Tibial nerve (tissue), 4 donors: ENCODE data around the gene FAM181A. TPM values are rescaled to one million over a fixed set of nuclear protein-coding genes. Genes with fewer than 3 reads are reported as not detected.
A peak's percentile ranks its signal among the peaks of the same experiment; 100 is the strongest.

Source experiments
- DNase-seq, 2 donors: peaks; one replicate each; pipeline ENCODE4 v3.0.0-alpha.2; 2019; ENCODE audit warnings: low spot score in 2 of 2
- H3K27ac ChIP-seq, 4 donors: fragments of 200-600 bp; sonication (generic) in 3 of 4; one replicate each; pipeline ENCODE4 v1.5.1; 2017 to 2019; ENCODE audit warnings: mild to moderate bottlenecking in 1 of 4
- H3K27me3 ChIP-seq, 2 donors: fragments of 200-600 bp; sonication (generic) in 1 of 2; one replicate each; pipeline versions ENCODE4 v1.5.1 to v1.6.0; 2017 to 2019
- H3K36me3 ChIP-seq, 3 donors: fragments of 200-600 bp; sonication (generic); one replicate each; pipeline ENCODE4 v1.5.1; 2018 to 2019
- H3K4me1 ChIP-seq, 4 donors: fragments of 200-600 bp; sonication (generic) in 3 of 4; one replicate each; pipeline ENCODE4 v1.5.1; 2017 to 2019
- H3K4me3 ChIP-seq, 4 donors: fragments of 200-600 bp; sonication (generic) in 3 of 4; one replicate each; pipeline ENCODE4 v1.5.1; 2017 to 2019; ENCODE audit warnings: mild to moderate bottlenecking in 1 of 4, moderate library complexity in 1 of 4
- H3K9me3 ChIP-seq, 4 donors: fragments of 200-600 bp; sonication (generic) in 3 of 4; one replicate each; pipeline ENCODE4 v1.5.1; 2017 to 2019
- EP300 ChIP-seq, 2 donors: sonication (generic); formaldehyde crosslinking; IDR thresholded peaks; one replicate each; pipeline ENCODE4 v1.6.1; 2017; ENCODE audit warnings: antibody characterized with exemption in 2 of 2, mild to moderate bottlenecking in 1 of 2
- POLR2A ChIP-seq, 2 donors: fragments of 450-650 bp; IDR thresholded peaks; one replicate each; pipeline ENCODE4 v1.6.1; 2017; ENCODE audit warnings: antibody characterized with exemption in 2 of 2, mild to moderate bottlenecking in 2 of 2, moderate library complexity in 2 of 2
- WGBS, 2 donors: methylation state at CpG; one replicate each; pipeline ENCODE4 v1.1.5; 2018; 5-methylcytosine and 5-hydroxymethylcytosine counted together
- total RNA-seq, 4 donors: library from RNA; depleted of rRNA; stranded (reverse); fragments of >200 nt; gene quantifications; one replicate each; pipeline ENCODE4 v1.1.0, GENCODE V29; 2016
- TF ChIP-seq, protein P1 (sequence below), 5 experiments: fragments of 200-600 bp in 3 of 5; fragments of 450-650 bp in 2 of 5; sonication (generic) in 3 of 5; IDR thresholded peaks; one replicate each; pipeline ENCODE4 v1.5.1; 2016 to 2019; ENCODE audit warnings: antibody characterized with exemption in 5 of 5, mild to moderate bottlenecking in 3 of 5, moderate library complexity in 2 of 5

FAM181A gene
- total RNA-seq, 4 donors from 2014 or later: not detected

DNA sequence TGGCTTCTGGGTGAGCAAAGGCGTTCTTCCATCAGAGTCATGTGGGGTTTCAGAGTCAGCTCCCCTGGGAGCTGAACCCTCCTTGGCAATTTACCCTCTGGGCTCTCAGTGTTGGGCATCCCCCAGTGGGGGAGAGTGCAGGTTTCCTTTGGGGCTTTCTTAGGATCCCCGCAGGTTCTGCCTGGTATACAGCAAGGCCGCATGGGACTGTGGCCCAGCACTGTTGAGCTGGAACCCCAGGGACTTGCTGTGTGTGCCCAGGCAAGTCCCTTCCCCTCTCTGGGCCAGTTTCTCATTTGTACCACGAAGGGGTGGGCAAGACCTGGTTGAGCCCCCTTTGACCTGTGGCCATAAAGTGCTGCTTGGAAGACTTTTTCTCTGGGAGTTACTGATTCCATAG lies 5.5 kb downstream of the FAM181A start:
- DNase-seq: no peak
- H3K9me3 ChIP-seq: no peaks in the 10 kb centered on the region
- H3K4me1 ChIP-seq: no peaks in the 10 kb centered on the region
- peaks cover 0 to under 1% of the 10 kb centered on the region in 2 donors for H3K27me3 ChIP-seq
- H3K27ac ChIP-seq: no peak overlapping the region
- 78 to 81% methylated on average over 3 to 4 of the region's 4 CpGs for WGBS, 2 donors
- H3K4me3 ChIP-seq: no peak overlapping the region
- TF ChIP-seq EP300 (IDR thresholded peaks at IDR 0.05) (no peak), POLR2A (IDR thresholded peaks at IDR 0.05) (no peak)
- TF ChIP-seq, protein P1, sequence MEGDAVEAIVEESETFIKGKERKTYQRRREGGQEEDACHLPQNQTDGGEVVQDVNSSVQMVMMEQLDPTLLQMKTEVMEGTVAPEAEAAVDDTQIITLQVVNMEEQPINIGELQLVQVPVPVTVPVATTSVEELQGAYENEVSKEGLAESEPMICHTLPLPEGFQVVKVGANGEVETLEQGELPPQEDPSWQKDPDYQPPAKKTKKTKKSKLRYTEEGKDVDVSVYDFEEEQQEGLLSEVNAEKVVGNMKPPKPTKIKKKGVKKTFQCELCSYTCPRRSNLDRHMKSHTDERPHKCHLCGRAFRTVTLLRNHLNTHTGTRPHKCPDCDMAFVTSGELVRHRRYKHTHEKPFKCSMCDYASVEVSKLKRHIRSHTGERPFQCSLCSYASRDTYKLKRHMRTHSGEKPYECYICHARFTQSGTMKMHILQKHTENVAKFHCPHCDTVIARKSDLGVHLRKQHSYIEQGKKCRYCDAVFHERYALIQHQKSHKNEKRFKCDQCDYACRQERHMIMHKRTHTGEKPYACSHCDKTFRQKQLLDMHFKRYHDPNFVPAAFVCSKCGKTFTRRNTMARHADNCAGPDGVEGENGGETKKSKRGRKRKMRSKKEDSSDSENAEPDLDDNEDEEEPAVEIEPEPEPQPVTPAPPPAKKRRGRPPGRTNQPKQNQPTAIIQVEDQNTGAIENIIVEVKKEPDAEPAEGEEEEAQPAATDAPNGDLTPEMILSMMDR (IDR thresholded peaks at IDR 0.05): no peak
- H3K36me3 ChIP-seq: no peaks in the 10 kb centered on the region

DNA sequence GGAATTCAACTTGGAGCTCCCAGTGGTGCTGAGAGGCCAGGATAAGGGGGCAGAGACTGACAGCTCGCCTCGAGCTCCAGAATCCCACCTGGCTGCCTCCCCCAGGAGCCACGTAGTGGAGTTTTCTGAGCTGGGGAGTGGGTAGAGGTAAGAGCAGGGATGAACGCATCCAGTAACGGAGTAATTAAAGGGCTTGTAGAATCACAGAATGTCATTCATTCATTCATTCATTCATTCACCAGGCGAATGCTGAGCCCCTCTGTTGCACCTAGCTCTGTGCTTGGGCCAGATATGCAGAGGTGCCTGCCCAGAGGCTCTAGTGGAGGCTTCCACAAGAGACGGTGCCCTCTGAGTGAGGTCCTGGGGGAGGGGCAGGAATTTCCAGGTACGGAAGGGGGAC lies 8.1 kb downstream of the FAM181A start:
- WGBS, 2 donors: 67 to 70% methylated on average over 8 of the region's 8 CpGs
- H3K27ac ChIP-seq: no peak overlapping the region
- peaks cover 0 to 18% of the 10 kb centered on the region in 2 donors for H3K27me3 ChIP-seq
- DNase-seq: no peak
- H3K4me1 ChIP-seq: peaks cover 0 to 11% (median 3%) of the 10 kb centered on the region in 4 donors
- H3K9me3 ChIP-seq: no peaks in the 10 kb centered on the region
- no peak for TF ChIP-seq POLR2A (IDR thresholded peaks at IDR 0.05)
- TF ChIP-seq EP300 (IDR thresholded peaks at IDR 0.05): no peak
- TF ChIP-seq, protein P1 (IDR thresholded peaks at IDR 0.05): no peak
- H3K4me3 ChIP-seq: no peak overlapping the region
- no peaks in the 10 kb centered on the region for H3K36me3 ChIP-seq

DNA sequence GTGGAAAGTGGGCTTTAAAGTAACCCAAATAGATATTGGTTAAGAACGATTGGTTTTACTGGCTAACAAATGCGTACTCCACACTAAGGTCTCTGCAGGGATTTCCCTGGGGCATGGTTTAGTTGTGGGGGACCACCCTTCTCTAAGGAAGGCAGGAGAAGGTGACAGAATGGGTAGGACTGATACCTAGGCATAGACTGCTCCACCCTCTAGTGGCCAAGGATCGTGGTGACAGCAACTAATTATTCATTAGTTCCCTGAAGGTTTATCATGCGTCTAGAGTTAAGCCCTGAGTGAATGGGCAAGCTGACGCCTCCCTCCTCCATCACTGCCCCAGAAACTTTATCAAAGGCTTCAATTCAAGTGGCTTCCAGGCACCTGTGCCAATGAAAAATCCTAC lies 9.1 kb downstream of the FAM181A start:
- Histone ChIP-seq H3K27ac (no peak overlapping the region), H3K27me3 (peaks cover 0 to 18% of the 10 kb centered on the region in 2 donors), H3K4me3 (no peak overlapping the region), H3K36me3 (no peaks in the 10 kb centered on the region), H3K9me3 (no peaks in the 10 kb centered on the region), H3K4me1 (peaks cover 0 to 11% (median 3%) of the 10 kb centered on the region in 4 donors)
- WGBS, 2 donors: 26 to 39% methylated on average over 5 of the region's 5 CpGs
- DNase-seq: no peak
- TF ChIP-seq, protein P1 (IDR thresholded peaks at IDR 0.05): peak in 3 of 5 experiments; percentile 10 to 27 (median 25)
- TF ChIP-seq POLR2A (IDR thresholded peaks at IDR 0.05): no peak

DNA sequence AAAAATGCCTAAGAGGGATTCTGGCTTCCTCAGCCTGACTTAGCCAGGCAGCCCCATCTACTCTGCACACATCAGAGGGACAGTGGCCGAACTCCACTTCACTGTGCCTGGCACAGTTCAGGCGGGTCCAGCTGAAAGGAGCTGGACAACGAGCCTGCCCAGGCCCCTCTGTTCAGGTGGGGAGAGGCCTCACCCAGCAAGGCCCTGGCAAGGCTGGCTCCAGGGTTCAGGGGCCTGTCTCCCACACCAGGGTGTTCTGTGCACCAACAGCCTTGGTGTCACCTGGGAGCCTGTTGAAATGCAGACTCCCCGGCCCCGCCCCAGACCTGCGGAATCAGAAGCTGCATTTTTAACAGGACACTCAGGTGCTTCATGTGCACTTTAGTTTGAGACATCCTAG lies 9.8 kb downstream of the FAM181A start:
- H3K4me1 ChIP-seq: peaks cover 0 to 11% (median 3%) of the 10 kb centered on the region in 4 donors
- TF ChIP-seq EP300 (IDR thresholded peaks at IDR 0.05) (no peak), POLR2A (IDR thresholded peaks at IDR 0.05) (no peak)
- TF ChIP-seq, protein P1 (IDR thresholded peaks at IDR 0.05): no peak
- no peak for DNase-seq
- H3K27ac ChIP-seq: no peak overlapping the region
- H3K36me3 ChIP-seq: no peaks in the 10 kb centered on the region
- WGBS, 2 donors: 90 to 93% methylated on average over 3 to 6 of the region's 6 CpGs
- peaks cover 0 to 18% of the 10 kb centered on the region in 2 donors for H3K27me3 ChIP-seq
- H3K9me3 ChIP-seq: no peaks in the 10 kb centered on the region
- H3K4me3 ChIP-seq: no peak overlapping the region

DNA sequence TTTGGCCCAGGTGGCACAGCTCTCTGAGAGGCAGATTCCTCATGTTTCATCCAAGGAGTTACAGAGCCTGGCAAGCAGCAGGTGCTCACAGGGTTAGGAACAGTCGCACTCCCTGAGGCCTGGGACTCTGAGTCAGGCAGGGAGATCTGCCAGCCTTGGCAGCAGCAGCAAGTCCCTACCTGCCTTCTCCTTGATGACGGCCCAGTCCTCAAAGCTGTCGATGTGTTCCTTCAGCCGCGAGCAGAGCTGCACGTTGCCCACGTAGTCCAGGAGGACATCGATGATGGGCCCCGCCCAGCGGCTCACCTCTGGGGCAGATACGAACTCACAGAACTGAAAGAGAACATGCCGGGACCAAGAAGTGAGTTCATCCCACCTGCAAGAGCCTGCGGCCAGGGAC lies 10.4 kb downstream of the FAM181A start:
- Histone ChIP-seq H3K9me3 (no peaks in the 10 kb centered on the region), H3K4me3 (no peak overlapping the region), H3K27me3 (peaks cover 0 to 18% of the 10 kb centered on the region in 2 donors), H3K27ac (no peak overlapping the region), H3K36me3 (no peaks in the 10 kb centered on the region), H3K4me1 (peaks cover 0 to 11% (median 3%) of the 10 kb centered on the region in 4 donors)
- TF ChIP-seq, protein P1 (IDR thresholded peaks at IDR 0.05): no peak
- TF ChIP-seq EP300 (IDR thresholded peaks at IDR 0.05): no peak
- no peak for TF ChIP-seq POLR2A (IDR thresholded peaks at IDR 0.05)
- DNase-seq: no peak
- WGBS, 2 donors: 85 to 100% methylated on average over 1 to 11 of the region's 13 CpGs
